Body of pancreas (tissue), 4 donors: ENCODE measurements around the gene APLNR.

Experiments used
- POLR2A ChIP-seq, 3 donors: fragments of 450-650 bp; IDR thresholded peaks; one replicate each; pipeline ENCODE4 v1.6.1; 2016; ENCODE audit warnings: antibody characterized with exemption in 3 of 3, mild to moderate bottlenecking in 2 of 3
- TF ChIP-seq, protein P1 (sequence below), 7 experiments: fragments of 450-650 bp in 4 of 7; fragments of 200-600 bp in 3 of 7; sonication (generic) in 3 of 7; IDR thresholded peaks; one replicate each; pipeline ENCODE4 v1.5.1; 2016 to 2019; ENCODE audit warnings: antibody characterized with exemption in 7 of 7

DNA sequence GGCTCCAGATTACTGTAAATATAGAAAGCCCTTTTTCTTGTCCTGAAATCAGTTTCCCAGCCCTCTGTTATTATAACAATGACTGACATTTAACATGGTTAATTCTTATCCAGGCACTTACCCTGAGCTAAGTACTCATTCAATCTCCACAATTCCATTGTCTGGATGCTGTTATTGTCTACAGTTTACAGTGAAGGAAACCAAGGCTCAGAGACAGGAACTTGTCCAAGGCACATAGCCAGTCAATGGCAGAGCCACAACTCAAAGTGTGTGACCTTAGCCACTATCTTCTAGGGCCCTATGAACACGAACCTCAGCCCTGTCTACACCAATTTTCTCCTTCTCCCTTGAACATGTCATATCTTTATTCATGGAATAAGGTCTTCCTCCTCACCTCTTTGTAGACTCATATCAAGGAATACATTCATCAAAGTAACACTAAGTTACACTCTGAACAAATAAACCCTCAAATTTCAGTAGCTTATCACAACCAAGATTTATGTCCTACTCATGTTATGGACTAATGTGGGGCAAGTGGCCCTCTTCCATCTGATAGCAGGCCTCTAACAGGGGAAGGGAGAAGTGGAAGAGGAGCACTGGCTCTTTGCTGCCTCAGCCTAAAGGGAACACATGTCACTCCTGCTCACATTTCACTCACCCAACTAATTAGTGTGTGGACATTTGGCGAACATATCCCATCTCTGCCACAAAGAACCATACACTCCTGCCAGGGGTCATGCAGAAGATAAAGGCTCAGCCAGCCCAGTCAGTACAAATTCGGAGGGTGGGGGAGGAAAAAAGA lies 39.3 kb upstream of the APLNR start:
- TF ChIP-seq, protein P1, sequence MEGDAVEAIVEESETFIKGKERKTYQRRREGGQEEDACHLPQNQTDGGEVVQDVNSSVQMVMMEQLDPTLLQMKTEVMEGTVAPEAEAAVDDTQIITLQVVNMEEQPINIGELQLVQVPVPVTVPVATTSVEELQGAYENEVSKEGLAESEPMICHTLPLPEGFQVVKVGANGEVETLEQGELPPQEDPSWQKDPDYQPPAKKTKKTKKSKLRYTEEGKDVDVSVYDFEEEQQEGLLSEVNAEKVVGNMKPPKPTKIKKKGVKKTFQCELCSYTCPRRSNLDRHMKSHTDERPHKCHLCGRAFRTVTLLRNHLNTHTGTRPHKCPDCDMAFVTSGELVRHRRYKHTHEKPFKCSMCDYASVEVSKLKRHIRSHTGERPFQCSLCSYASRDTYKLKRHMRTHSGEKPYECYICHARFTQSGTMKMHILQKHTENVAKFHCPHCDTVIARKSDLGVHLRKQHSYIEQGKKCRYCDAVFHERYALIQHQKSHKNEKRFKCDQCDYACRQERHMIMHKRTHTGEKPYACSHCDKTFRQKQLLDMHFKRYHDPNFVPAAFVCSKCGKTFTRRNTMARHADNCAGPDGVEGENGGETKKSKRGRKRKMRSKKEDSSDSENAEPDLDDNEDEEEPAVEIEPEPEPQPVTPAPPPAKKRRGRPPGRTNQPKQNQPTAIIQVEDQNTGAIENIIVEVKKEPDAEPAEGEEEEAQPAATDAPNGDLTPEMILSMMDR (IDR thresholded peaks at IDR 0.05), result no peak
- no peak for TF ChIP-seq POLR2A (IDR thresholded peaks at IDR 0.05)
